Measurements from ENCODE around the gene FSHB. TPM values are rescaled to one million over a fixed set of nuclear protein-coding genes. Genes with fewer than 3 reads are reported as not detected.

The FSHB gene
- total RNA-seq, 1 experiment from 2014 or later, result not detected

DNA sequence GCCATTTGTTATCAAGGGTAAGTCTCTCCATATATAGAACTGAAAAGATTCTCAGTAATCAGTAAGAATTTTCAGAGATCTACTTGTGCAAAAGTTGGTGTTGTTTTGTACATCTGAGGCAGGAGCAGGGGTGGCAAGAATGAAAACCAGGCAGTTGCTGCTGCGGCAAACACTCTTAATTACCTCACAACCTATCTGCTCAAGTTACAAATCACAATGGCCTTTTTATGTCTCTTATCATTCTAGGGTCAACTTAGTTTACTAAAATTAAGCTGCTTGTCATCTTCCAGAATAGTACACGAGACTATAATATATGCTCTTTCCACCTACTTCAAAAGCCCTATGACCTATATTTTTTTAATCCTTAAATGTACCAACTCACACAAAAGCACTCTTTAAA, 14.3 kb upstream of the FSHB start:
- POLR2A ChIA-PET (ENCODE audit: unreplicated experiment), result no interaction called here
- TF ChIP-seq EZH2phosphoT487 (IDR thresholded peaks at IDR 0.05; ENCODE audit: borderline replicate concordance, low read length) (no peak), EZH2 (IDR thresholded peaks at IDR 0.05; ENCODE audit: low read length, unreplicated experiment) (no peak)
- TF ChIP-seq, protein P1, sequence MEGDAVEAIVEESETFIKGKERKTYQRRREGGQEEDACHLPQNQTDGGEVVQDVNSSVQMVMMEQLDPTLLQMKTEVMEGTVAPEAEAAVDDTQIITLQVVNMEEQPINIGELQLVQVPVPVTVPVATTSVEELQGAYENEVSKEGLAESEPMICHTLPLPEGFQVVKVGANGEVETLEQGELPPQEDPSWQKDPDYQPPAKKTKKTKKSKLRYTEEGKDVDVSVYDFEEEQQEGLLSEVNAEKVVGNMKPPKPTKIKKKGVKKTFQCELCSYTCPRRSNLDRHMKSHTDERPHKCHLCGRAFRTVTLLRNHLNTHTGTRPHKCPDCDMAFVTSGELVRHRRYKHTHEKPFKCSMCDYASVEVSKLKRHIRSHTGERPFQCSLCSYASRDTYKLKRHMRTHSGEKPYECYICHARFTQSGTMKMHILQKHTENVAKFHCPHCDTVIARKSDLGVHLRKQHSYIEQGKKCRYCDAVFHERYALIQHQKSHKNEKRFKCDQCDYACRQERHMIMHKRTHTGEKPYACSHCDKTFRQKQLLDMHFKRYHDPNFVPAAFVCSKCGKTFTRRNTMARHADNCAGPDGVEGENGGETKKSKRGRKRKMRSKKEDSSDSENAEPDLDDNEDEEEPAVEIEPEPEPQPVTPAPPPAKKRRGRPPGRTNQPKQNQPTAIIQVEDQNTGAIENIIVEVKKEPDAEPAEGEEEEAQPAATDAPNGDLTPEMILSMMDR (conservative IDR thresholded peaks at IDR 0.05; ENCODE audit: low read depth, low read length), result no peak
- H3K79me2 ChIP-seq (ENCODE audit: low read length), result no peaks in the 10 kb centered on the region
- intact Hi-C loops (cut with micrococcal nuclease), result no loop called here
- ATAC-seq, result no peak
- H3F3A ChIP-seq (ENCODE audit: low read length, unreplicated experiment), result no peaks in the 10 kb centered on the region
- no peak overlapping the region for H3K27ac ChIP-seq (ENCODE audit: low read length)
- no peaks in the 10 kb centered on the region for H3K9me3 ChIP-seq (ENCODE audit: low read length)
- H3K4me2 ChIP-seq (ENCODE audit: low read length), result no peak overlapping the region
- no peaks in the 10 kb centered on the region for H3K4me1 ChIP-seq (ENCODE audit: insufficient read depth, low read length)
- DNase-seq, result no peak
- H3K9me2 ChIP-seq (replicated peaks; ENCODE audit: low read length), result no peaks in the 10 kb centered on the region
- no TSS peak for BruUV-seq (replicated peaks)
- no peak overlapping the region for H3K9ac ChIP-seq (ENCODE audit: low read length)
- no peaks in the 10 kb centered on the region for H3K36me3 ChIP-seq (ENCODE audit: low read depth, low read length)
- no peak overlapping the region for H3K4me3 ChIP-seq (ENCODE audit: low read length)
- H3K27me3 ChIP-seq (ENCODE audit: low read length), result no peaks in the 10 kb centered on the region
- H4K20me1 ChIP-seq (ENCODE audit: low read length), result no peaks in the 10 kb centered on the region
- no peak overlapping the region for H2AFZ ChIP-seq (ENCODE audit: low read length)
- CTCF ChIA-PET, result no interaction called here

DNA sequence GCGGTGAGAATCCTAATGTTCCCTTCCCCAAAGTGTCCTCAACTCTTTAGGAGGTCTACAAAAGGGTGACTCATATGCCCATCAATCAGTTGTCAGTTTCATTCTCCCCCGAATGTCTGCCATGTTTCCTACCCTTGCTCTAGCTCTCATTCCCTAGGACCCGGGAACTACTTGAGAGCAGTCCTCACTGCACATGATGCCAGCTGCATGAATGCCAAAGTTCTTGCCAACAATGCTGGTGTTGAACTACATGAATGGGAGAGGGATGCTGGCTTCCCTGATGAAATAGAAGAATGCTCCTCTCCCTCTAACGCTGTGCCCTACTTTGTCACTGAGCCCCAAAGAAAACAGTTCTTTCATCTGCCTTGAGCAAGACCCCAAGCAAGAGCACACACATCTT, 12.5 kb upstream of the FSHB start:
- ChIA-PET CTCF (no interaction called here), POLR2A (ENCODE audit: unreplicated experiment) (no interaction called here)
- TF ChIP-seq EZH2 (IDR thresholded peaks at IDR 0.05; ENCODE audit: low read length, unreplicated experiment) (no peak), EZH2phosphoT487 (IDR thresholded peaks at IDR 0.05; ENCODE audit: borderline replicate concordance, low read length) (no peak)
- TF ChIP-seq, protein P1 (conservative IDR thresholded peaks at IDR 0.05; ENCODE audit: low read depth, low read length), result no peak
- Histone ChIP-seq H3K79me2 (ENCODE audit: low read length) (no peaks in the 10 kb centered on the region), H3K9ac (ENCODE audit: low read length) (no peak overlapping the region), H3K9me2 (replicated peaks; ENCODE audit: low read length) (no peaks in the 10 kb centered on the region), H3K4me3 (ENCODE audit: low read length) (no peak overlapping the region), H3K4me1 (ENCODE audit: insufficient read depth, low read length) (no peaks in the 10 kb centered on the region), H3F3A (ENCODE audit: low read length, unreplicated experiment) (no peaks in the 10 kb centered on the region), H2AFZ (ENCODE audit: low read length) (no peak overlapping the region), H3K27me3 (ENCODE audit: low read length) (no peaks in the 10 kb centered on the region), H3K36me3 (ENCODE audit: low read depth, low read length) (no peaks in the 10 kb centered on the region), H3K9me3 (ENCODE audit: low read length) (no peaks in the 10 kb centered on the region), H3K4me2 (ENCODE audit: low read length) (no peak overlapping the region), H3K27ac (ENCODE audit: low read length) (no peak overlapping the region), H4K20me1 (ENCODE audit: low read length) (no peaks in the 10 kb centered on the region)
- ATAC-seq (no peak), DNase-seq (no peak)
- intact Hi-C loops (cut with micrococcal nuclease), result no loop called here
- no TSS peak for BruUV-seq (replicated peaks)

DNA sequence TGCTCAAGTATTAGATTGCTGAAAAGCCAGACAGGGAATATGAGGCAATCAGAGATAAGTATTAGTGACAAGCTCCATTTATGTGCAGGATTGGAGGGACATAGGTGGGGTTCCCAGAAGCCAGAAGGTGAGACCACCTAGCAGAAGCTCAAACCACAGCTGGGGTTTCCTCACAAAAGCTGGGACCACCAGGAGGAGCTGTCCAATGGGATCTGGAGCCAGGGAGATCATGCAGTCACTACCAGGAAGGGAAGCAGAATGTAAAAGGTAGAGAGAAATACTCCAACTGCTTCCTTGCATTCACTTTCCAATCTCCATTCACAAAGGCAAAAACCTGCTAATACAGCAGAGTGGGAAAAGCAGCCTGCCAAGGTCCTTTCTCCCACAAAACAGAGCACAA, 5.2 kb upstream of the FSHB start:
- no peaks in the 10 kb centered on the region for H4K20me1 ChIP-seq (ENCODE audit: low read length)
- H3K9me2 ChIP-seq (replicated peaks; ENCODE audit: low read length), result no peaks in the 10 kb centered on the region
- H3K4me2 ChIP-seq (ENCODE audit: low read length), result no peak overlapping the region
- no peaks in the 10 kb centered on the region for H3F3A ChIP-seq (ENCODE audit: low read length, unreplicated experiment)
- TF ChIP-seq, protein P1 (conservative IDR thresholded peaks at IDR 0.05; ENCODE audit: low read depth, low read length), result no peak
- TF ChIP-seq EZH2phosphoT487 (IDR thresholded peaks at IDR 0.05; ENCODE audit: borderline replicate concordance, low read length) (no peak), EZH2 (IDR thresholded peaks at IDR 0.05; ENCODE audit: low read length, unreplicated experiment) (no peak)
- intact Hi-C loops (cut with micrococcal nuclease), result no loop called here
- no peaks in the 10 kb centered on the region for H3K27me3 ChIP-seq (ENCODE audit: low read length)
- DNase-seq (no peak), ATAC-seq (no peak)
- ChIA-PET CTCF (no interaction called here), POLR2A (ENCODE audit: unreplicated experiment) (no interaction called here)
- no peak overlapping the region for H3K9ac ChIP-seq (ENCODE audit: low read length)
- H3K4me3 ChIP-seq (ENCODE audit: low read length), result no peak overlapping the region
- H3K4me1 ChIP-seq (ENCODE audit: insufficient read depth, low read length), result no peaks in the 10 kb centered on the region
- H3K27ac ChIP-seq (ENCODE audit: low read length), result no peak overlapping the region
- H3K79me2 ChIP-seq (ENCODE audit: low read length), result no peaks in the 10 kb centered on the region
- H3K36me3 ChIP-seq (ENCODE audit: low read depth, low read length), result no peaks in the 10 kb centered on the region
- no TSS peak for BruUV-seq (replicated peaks)
- no peaks in the 10 kb centered on the region for H3K9me3 ChIP-seq (ENCODE audit: low read length)
- H2AFZ ChIP-seq (ENCODE audit: low read length), result no peak overlapping the region
